Measurements from ENCODE around the gene SEC61A1.

Gene SEC61A1

DNA sequence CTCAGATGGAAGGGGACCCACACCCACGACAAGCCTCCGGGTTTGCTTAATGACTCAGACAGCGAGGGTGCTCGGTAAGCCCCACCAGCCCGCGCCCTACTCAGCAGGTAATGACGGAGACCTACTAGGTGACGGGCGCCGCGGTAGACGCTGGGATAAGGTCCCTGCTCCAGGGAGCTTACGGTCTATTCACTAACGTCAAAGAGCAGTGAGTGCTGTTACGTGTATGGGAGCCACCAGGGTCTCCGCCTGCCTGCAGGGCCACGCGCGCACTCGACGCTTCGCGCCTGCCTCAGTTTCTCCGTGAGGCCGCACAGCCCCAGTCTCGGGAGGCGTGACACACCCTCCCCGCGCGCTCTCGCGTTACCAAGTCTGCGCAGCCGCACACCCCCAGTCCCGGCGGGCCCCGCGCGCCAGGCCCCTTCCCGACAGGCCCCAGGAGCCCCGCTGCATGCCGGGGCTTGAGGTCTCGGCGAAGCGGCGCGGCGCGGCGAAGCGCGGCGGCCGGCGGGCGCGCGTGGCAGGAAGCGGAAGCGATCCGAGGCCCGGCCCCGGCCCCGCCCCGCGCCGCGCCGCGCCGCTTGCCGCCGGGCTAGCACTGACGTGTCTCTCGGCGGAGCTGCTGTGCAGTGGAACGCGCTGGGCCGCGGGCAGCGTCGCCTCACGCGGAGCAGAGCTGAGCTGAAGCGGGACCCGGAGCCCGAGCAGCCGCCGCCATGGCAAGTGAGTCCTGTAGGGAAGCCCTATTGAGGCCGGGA, at the start of gene SEC61A1:
SEC61A1 (plus strand) TSS at position 601 of the 758 bp plus-strand sequence; CDS start at position 717, 116 bp downstream.
- DNase-seq (ENCODE audit: insufficient read length, low spot score) (peak; percentile 93), FAIRE-seq (no peak)
- peak; percentile 94 for TF ChIP-seq POLR2A (IDR thresholded peaks at IDR 0.05; ENCODE audit: low read depth, low read length)

GRCh38 chr3:128004661-128005060, 47.6 kb upstream of the SEC61A1 start:
- FAIRE-seq: no peak
- DNase-seq (ENCODE audit: insufficient read length, low spot score): no peak
- no peak for TF ChIP-seq POLR2A (IDR thresholded peaks at IDR 0.05; ENCODE audit: low read depth, low read length)

GRCh38 chr3:128006061-128007032, 45.9 kb upstream of the SEC61A1 start:
- DNase-seq (ENCODE audit: insufficient read length, low spot score) (no peak), FAIRE-seq (no peak)
- no peak for TF ChIP-seq POLR2A (IDR thresholded peaks at IDR 0.05; ENCODE audit: low read depth, low read length)

- TF ChIP-seq POLR2A (IDR thresholded peaks at IDR 0.05; ENCODE audit: low read depth, low read length): no peak
- no peak for FAIRE-seq
- DNase-seq (ENCODE audit: insufficient read length, low spot score): no peak
These were observed 45.2 kb upstream of the SEC61A1 start for GRCh38 chr3:128007033-128007424.

DNA sequence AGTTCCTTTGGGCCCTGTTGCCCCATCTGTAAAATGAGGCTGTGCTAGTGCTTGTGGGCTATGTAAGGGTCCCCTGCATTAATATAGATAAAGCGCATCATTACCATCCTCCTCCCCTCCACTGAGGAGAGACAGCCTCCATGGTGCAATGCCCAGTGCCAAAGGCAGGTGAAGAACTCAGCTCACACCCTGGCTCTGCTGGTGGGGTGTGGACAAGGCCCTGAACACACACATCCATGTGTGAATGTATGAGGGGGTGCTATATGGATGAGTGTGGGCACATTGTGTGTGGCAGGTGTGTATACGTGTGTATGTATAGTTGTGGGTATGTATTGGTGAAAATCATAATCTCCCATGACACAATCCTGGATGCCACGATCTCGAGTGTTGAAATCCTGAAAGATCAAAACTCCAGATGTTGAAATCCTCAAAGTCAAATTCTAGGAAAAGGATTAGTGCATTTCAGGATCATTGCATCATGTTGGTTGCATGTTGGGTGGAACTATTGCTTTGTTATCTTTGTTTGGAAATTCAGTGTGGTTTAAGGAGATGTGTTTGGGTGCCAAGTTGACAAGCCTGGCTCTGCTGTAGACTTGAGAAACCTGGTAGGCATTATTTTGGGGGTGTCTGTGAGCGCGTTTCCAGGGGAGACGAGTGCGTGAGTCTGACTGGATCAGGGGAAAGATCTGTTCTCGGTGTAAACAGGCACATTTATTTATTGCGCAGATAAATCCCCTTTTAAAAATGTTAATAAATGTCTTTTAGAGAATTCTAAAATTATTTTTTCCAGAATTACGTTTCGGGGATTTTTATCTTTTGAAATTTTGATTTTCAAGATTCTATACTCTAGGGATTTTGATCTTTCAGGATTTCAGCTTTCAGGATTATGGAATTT, 42.0 kb upstream of the SEC61A1 start:
- FAIRE-seq (no peak), DNase-seq (ENCODE audit: insufficient read length, low spot score) (no peak)
- TF ChIP-seq POLR2A (IDR thresholded peaks at IDR 0.05; ENCODE audit: low read depth, low read length): no peak

DNA sequence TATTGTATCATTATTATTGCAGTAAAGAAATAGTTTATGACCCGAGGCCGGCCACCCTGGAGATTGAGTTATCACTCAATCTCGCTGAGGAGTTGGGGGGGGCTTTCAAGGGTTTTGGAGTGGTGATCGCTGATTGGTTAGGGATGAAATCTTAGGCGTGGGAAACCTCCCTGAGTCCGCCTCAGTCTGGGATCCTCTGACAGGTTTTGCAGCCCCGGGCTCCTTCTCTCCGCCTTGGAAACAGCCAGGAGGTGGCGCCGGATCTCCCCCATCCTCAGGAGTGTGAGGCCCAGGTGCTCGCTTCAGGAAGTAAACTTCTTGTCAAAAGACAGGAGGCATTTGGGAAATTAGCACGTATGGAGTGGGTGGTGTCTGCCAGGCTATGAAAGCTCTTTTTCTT, 41.1 kb upstream of the SEC61A1 start:
- no peak for TF ChIP-seq POLR2A (IDR thresholded peaks at IDR 0.05; ENCODE audit: low read depth, low read length)
- DNase-seq (ENCODE audit: insufficient read length, low spot score) (peak; percentile 42), FAIRE-seq (no peak)

GRCh38 chr3:128012050-128012449, 40.2 kb upstream of the SEC61A1 start:
- DNase-seq (ENCODE audit: insufficient read length, low spot score) (no peak), FAIRE-seq (no peak)
- TF ChIP-seq POLR2A (IDR thresholded peaks at IDR 0.05; ENCODE audit: low read depth, low read length): no peak

DNA sequence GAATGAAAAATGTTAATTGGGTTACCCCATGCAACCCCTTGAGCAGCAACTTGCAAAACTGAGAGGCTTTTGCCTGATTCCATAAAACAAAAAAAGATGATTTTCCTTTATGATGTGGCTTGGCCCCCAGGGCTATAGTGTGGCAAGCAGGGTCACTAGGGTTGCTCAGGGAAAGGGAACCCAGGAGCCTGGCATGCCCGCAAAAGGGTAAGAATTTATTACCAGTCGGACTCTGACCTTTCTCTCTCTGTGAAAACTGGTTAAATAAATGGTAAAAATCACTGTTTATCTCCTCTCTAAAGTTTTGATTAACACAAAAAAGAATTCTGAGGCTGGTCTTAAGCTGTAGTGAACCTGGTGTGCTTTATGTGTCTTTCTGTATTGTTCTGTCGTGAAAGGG, 37.7 kb upstream of the SEC61A1 start:
- no peak for DNase-seq (ENCODE audit: insufficient read length, low spot score)
- no peak for TF ChIP-seq POLR2A (IDR thresholded peaks at IDR 0.05; ENCODE audit: low read depth, low read length)
- no peak for FAIRE-seq

DNA sequence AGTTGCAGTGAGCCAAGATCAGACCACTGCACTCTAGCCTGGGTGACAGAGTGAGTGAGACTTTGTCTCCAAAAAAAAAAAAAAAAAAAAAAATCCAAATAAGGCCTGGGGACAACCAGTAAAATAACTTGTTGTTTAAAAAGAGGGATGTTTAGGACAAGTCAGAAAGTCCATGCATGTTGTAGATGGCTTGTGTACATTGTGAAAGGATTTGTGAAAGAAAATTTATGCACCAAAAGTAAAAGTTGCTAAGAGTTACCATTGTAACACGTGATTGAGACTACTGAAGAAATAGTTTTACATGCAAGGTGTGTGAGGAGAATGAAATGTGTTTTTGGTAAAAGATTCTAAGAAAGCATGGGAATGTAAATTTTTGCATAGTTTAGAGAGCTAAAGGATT, 35.7 kb upstream of the SEC61A1 start:
- FAIRE-seq (no peak), DNase-seq (ENCODE audit: insufficient read length, low spot score) (no peak)
- no peak for TF ChIP-seq POLR2A (IDR thresholded peaks at IDR 0.05; ENCODE audit: low read depth, low read length)

DNA sequence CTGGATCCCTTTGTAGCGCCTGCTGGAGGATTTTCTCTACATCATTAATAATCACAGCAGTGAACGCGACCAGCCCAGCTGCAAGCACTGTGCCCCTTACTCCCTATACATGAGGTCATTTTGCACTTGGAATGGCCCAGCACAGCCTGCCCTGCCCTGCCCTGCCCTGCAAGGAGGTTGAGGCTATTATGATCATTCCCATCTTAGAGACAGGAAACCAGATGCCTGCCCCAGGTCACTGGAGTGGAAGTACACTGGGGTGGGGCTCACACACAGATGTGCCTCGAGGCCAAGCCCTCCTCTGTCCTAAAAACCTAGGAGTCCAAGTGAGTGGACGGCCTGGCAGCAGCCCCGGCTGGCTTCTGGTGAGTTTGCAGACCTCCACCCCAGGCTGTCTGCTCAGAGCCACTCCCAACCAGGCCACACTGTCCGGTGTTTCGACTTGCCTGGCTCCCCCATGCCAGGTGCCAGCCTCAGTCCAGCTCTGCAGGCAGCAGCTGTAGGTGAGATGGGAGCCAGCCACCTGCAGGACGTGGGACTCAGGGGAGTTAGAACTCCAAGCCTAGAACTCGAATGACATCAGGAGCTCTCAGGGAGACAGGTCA, 30.4 kb upstream of the SEC61A1 start:
- FAIRE-seq (no peak), DNase-seq (ENCODE audit: insufficient read length, low spot score) (no peak)

DNA sequence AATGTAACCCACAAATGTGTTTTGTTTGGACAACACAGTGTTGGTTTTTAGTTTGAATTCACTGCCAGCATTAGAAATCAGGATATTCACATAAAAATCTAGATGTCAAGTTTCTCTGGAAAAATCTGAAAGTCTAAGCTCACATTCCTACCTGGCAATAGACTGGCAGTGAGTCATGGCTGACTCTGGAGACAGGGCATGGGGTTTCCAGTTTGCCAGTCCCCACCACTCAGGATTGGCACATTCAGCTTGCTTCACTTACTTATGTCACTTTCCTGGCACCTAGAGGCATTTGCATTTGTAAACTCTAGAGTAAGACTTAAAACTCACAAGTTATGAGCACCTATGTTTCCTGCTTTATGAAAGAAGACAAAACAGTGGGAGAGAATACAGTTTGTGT, 19.1 kb upstream of the SEC61A1 start:
- no peak for DNase-seq (ENCODE audit: insufficient read length, low spot score)
- FAIRE-seq: no peak
- no peak for TF ChIP-seq POLR2A (IDR thresholded peaks at IDR 0.05; ENCODE audit: low read depth, low read length)

More for the DNA sequence above, 30.4 kb upstream of the SEC61A1 start:
- TF ChIP-seq POLR2A (IDR thresholded peaks at IDR 0.05; ENCODE audit: low read depth, low read length): no peak

- TF ChIP-seq POLR2A (IDR thresholded peaks at IDR 0.05; ENCODE audit: low read depth, low read length): no peak
- no peak for FAIRE-seq
- no peak for DNase-seq (ENCODE audit: insufficient read length, low spot score)
These were observed 16.1 kb upstream of the SEC61A1 start for GRCh38 chr3:128036119-128036518.

GRCh38 chr3:128040041-128040440, 12.2 kb upstream of the SEC61A1 start:
- FAIRE-seq (no peak), DNase-seq (ENCODE audit: insufficient read length, low spot score) (no peak)
- TF ChIP-seq POLR2A (IDR thresholded peaks at IDR 0.05; ENCODE audit: low read depth, low read length): no peak

Measured in H54 (cell line).